ENCODE data around the gene TMIE.

Gene TMIE

GRCh38 chr3:46706771-46707582, 5.8 kb downstream of the TMIE start:
- no peak for DNase-seq (ENCODE audit: extremely low read depth in 1 of 2, low read depth in 1 of 2)

GRCh38 chr3:46707601-46708011, 6.4 kb downstream of the TMIE start:
- no peak for DNase-seq (ENCODE audit: extremely low read depth in 1 of 2, low read depth in 1 of 2)

DNA sequence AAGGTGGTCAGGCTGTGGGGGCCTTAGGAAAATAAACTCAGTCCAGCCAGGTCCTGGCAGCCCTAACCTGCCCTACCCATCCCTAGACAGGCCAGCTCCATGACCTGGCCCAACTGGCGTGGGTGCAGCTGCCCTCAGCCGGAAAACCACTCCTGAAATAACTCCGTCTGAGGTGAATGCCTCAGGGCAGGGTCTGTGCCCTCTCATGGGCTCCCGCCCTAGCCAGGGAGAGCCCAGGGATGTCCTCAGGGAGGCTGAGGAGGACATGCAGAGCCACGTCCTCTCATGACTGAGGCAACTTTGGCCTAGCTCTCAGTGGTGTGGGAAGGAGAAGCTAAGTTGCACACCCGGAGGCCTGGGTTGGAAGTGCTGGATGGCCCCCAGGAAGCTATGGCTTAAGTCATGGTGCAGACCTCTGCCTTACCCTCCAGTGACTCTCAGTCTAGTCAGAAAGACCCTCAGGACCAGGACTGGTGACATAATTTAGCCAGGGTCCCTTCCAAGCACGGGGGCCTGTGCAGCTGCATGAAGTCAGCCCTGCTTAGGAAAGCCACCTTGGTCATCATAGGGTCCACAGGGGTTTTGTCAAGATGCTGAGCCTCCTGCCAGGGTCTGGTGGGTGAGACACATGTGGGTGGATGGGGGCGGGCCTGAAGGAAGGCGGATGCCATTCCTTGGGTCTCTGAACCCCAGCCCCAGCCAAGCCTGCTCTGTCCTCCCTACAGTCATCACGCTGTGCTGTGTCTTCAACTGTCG, 7.4 kb downstream of the TMIE start:
- no peak for DNase-seq (ENCODE audit: extremely low read depth in 1 of 2, low read depth in 1 of 2)

DNA sequence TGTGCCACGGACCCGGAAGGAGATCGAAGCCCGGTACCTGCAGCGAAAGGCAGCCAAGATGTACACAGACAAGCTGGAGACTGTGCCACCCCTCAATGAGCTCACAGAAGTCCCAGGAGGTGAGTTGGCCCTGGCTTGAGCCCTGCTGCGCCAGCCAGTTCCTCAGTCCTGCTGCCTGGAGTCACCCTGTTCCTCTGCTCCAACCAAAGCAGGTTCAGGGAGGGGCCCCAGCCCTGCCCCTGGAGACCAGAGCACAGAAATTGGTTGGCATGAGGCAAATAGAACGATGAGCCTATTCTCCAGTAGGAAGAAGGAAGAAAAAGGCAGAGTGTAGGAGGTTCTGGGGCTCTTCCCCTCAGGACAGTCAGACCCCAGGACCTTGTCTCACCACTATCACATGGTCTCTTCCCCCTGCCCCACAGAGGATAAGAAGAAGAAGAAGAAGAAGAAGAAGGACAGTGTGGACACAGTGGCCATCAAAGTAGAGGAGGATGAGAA, 8.0 kb downstream of the TMIE start:
- DNase-seq (ENCODE audit: extremely low read depth in 1 of 2, low read depth in 1 of 2) = no peak

DNA sequence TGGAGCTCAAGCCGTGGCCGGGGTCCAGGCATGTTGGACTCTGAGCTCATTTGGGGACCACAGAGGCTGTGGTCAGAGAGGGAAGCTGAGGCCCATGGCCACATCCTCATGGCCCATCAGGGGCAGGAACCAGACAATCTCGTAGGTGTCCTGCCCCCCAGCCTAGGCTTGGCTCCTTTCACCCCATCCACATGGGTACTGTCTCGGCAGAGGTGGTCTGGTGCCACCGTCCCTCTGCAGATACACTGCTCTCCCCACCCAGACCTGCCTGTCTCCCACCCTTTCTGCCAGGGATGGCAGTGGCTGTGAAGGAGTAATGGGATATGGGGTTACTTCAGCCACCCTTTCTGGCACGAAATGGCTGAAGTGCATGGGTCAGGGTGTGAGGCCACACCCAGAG, 8.5 kb downstream of the TMIE start:
- DNase-seq (ENCODE audit: extremely low read depth in 1 of 2, low read depth in 1 of 2) = no peak

- DNase-seq (ENCODE audit: extremely low read depth in 1 of 2, low read depth in 1 of 2) = no peak
Observed at GRCh38 chr3:46710229-46710628, 9.0 kb downstream of the TMIE start.

DNA sequence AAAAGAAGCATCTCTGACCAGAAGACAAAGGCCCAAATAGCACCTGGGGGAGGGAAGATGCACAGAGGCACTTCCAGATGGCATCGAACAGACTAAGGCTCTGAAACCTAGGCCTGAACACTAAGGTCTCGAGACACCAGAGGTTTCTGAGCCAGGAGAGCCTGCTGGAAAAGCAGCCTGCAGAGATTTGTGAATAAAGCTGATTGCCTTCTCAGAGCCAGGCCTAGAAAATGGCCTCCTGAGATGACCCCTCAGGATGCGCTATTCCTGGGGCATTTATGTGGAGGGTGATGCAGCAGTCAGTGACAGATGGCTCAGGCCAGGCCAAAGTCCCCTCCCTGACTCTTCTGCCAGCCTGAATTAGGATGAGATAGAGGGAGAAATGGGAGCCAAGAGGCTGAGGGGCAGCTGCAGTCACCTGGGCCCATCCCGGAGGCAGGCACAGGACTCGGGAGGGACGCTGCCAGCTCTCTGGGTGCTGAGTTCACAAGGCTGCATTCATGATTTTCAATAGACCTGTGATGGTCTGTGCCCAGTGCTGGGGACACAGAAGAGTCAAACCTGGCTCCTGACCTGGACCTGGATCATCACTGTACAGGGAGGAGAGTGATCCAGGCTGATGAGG, 9.6 kb downstream of the TMIE start:
- no peak for DNase-seq (ENCODE audit: extremely low read depth in 1 of 2, low read depth in 1 of 2)

DNA sequence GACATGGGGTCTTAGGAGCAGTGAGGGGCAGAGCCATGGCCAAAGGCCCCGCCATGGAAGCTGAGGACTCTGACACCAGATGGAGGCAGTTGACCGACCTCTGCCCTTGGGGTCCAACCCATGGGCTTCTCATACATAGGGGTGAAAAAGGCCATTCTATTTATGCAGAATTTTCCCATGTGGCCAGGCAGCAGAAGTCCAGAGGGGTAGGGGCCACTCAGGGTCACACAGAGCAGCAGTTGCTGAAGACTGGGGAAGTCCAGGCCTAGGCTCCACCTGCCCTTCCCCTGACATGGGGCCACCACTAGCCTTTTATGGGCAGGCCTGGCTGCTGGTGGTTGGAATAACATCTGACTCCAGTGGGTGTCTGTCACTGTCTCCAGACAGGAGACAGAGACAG, 10.1 kb downstream of the TMIE start:
- DNase-seq (ENCODE audit: extremely low read depth in 1 of 2, low read depth in 1 of 2) = no peak

GRCh38 chr3:46711760-46712159, 10.6 kb downstream of the TMIE start:
- no peak for DNase-seq (ENCODE audit: extremely low read depth in 1 of 2, low read depth in 1 of 2)

GRCh38 chr3:46712191-46713049, 11.2 kb downstream of the TMIE start:
- DNase-seq (ENCODE audit: extremely low read depth in 1 of 2, low read depth in 1 of 2) = no peak

- no peak for DNase-seq (ENCODE audit: extremely low read depth in 1 of 2, low read depth in 1 of 2)
Observed at GRCh38 chr3:46713050-46713897, 12.1 kb downstream of the TMIE start.

GRCh38 chr3:46713898-46714552, 12.8 kb downstream of the TMIE start:
- no peak for DNase-seq (ENCODE audit: extremely low read depth in 1 of 2, low read depth in 1 of 2)

DNA sequence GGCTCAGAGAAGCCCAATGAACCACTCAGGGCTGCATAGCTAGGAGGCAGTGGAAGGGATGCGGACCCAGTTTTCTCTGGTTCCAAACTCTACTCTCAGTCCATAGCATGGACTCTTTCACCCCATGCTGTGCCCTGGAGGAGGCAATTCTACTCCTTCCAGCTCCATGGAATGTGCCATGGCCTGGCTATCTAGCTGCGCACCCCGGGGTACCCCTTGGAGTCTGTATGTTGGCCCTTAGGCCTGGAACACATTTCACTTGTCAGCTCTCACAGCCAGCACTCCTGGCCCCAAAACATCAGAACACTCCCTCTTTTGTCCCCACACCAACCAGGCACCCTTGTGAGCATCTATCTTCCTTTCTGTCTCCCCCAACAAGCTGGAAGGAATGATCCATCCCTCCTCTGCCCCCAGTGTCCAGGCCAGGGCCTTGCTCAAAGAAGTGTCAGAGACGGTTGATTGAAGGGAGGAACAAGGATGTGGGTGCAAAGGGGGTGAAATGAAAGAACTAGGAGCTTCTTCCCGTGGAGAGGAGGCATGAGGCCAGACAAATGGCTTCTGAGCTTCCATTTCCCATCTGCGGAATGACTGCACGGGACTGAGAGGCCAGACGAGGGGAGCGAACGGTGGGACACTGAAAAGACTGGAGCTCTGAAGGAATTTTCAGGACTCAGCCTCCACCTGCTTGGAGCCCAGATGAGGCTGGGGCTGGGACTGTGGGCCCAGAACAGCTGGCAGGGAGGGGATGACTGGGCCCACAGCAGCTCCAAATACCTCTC, 13.7 kb downstream of the TMIE start:
- DNase-seq (ENCODE audit: extremely low read depth in 1 of 2, low read depth in 1 of 2) = no peak

DNA sequence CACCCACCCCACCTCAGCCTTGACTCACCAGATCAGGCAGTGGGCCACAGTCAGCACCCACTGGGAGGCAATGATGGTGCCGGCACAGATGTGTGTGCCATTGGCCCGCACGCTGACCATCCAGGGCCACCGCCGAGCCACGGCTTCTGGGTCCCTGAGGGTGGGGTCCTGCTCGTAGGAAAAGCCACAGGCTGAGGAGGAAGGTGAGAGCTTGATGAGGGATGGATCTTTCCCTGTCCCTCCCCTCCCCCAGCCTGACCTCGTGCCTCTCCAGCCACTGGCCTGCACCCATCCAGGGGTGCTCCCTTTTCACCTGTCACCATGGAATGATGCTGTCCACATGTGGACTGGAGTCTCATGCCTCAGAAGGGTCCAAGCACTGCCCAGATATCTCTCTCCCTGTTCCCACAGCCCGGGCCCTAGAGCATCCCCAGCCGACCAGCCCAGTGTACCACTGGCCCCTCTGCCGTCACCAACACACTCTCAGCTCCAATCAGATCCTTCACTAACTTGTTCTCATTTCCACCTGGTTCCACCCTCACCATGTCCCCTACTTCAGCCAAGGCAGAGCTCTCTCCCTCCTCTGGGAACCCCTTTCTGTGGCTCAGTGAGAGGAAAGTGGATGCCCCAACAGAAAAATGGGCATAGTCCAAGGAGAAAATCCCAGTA, 14.4 kb downstream of the TMIE start:
- no peak for DNase-seq (ENCODE audit: extremely low read depth in 1 of 2, low read depth in 1 of 2)

- DNase-seq (ENCODE audit: extremely low read depth in 1 of 2, low read depth in 1 of 2) = no peak
Observed at GRCh38 chr3:46716461-46717441, 15.6 kb downstream of the TMIE start.

DNA sequence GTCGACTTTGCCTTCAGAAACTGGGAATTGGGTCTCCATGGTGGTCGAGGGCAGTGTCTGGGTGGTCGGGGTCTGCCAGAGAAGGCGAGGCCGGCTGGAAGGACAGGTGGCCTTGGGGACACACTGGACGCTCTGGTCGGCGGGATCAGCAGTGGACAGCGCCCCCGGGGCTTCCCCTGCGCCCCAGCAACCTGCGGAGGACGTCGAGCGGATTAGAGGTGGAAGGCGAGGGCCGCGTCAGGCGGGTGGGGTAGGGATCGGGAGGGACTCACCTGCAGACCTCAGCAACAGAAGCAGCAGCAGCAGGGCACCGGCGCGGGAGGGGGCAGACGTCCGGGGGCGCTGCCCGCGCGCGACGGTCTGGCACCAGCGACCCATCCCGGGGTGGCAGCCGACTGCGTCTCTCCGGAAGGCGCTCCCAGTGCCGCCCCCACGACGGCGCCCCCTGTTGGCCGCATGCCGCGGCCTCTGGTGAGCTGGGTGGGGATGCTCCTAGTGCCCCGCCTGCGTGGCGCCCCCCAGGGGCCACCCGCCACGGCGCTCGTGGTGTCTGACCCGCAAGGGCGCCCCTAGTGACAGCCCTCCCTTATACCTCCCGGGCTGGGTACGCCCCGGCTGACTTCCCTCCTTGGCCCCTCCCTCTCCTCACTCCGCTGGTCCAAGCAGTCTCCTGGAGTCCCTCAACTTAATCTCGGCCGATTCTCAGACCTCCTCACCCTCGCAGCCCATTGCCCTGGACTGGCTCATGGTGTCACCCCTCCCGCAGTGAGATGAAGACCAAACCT, 16.4 kb downstream of the TMIE start, which contains the start of gene PRSS50:
Gene PRSS50, minus strand, starts transcription at position 423 of the 785 bp plus-strand sequence. Its CDS starts 45 bp downstream, at position 378.
- DNase-seq (ENCODE audit: extremely low read depth in 1 of 2, low read depth in 1 of 2) = no peak

All from activated CD8-positive, alpha-beta memory T cell treated with anti-CD3 and anti-CD28 coated beads for 1 hour (primary cell).